PFSK-1 (cell line): ENCODE data around the gene GPRIN3.

ENCODE experiments used
- POLR2AphosphoS5 ChIP-seq: IDR thresholded peaks from 2 replicates; pipeline ENCODE4 v1.6.1; 2012; ENCODE audit warnings: low read depth, mild to moderate bottlenecking, control low read depth, low read length, moderate library complexity
- TAF1 ChIP-seq: IDR thresholded peaks from 2 replicates; pipeline ENCODE4 v1.6.1; 2012; ENCODE audit warnings: low read length, control low read depth, borderline replicate concordance; ENCODE audit not compliant: insufficient read depth

DNA sequence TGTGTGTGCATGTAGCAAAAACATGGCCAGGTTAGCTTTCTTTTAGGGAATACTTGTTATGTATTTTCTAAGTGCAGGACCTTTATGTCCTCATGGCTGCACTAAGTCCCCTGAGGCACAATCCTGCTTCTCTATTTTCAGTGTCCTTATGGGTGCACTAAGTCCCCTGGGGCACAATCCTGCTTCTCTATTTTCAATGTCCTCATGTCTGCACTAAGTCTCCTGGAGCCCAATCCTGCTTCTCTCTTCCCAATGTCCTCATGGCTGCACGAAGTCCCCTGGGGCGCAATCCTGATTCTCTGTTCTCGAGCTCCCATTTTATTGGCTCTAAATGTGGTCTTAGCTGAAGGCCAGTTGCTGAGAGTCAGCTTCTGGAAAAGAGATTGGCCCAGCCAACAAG, 49.7 kb upstream of the GPRIN3 start:
- TF ChIP-seq TAF1 (no peak), POLR2AphosphoS5 (no peak)
